ENCODE results near the gene MYO7A. TPM values are rescaled to one million over a fixed set of nuclear protein-coding genes. Genes with fewer than 3 reads are reported as not detected.

The MYO7A gene
- total and polyA plus RNA-seq, 3 experiments from 2014 or later, result 0.06 to 0.31 (median 0.20) TPM

- Histone ChIP-seq H3K9me3 (ENCODE audit: low read length) (no peaks in the 10 kb centered on the region), H3K27ac (ENCODE audit: low read depth, low read length) (no peak overlapping the region), H3K36me3 (ENCODE audit: insufficient read depth, low read length) (no peaks in the 10 kb centered on the region), H3K4me3 (ENCODE audit: low read length) (no peak overlapping the region), H3K27me3 (ENCODE audit: insufficient read depth, low read length, poor library complexity, severe bottlenecking) (no peaks in the 10 kb centered on the region), H3K4me1 (ENCODE audit: insufficient read depth, low read length) (no peaks in the 10 kb centered on the region)
- H3K4me3 Mint-ChIP-seq, result no peak overlapping the region
- POLR2A ChIA-PET, result no interaction called here
- H3K4me1 Mint-ChIP-seq, result no peaks in the 10 kb centered on the region
- no peaks in the 10 kb centered on the region for H3K9me3 Mint-ChIP-seq
- CTCF ChIA-PET, result no interaction called here
- H3K27ac Mint-ChIP-seq, result no peak overlapping the region
- H3K36me3 Mint-ChIP-seq, result no peaks in the 10 kb centered on the region
- DNase-seq, result peak in 1 of 5 donors; percentile 41
- H3K27me3 Mint-ChIP-seq, result no peaks in the 10 kb centered on the region
Observed at GRCh38 chr11:77201370-77201769, 73.3 kb downstream of the MYO7A start.

GRCh38 chr11:77201991-77202841, 74.2 kb downstream of the MYO7A start:
- CTCF ChIA-PET, result no interaction called here

GRCh38 chr11:77202941-77203900, 75.2 kb downstream of the MYO7A start:
- CTCF ChIA-PET, result no interaction called here
- Mint-ChIP-seq H3K4me3 (no peak overlapping the region), H3K36me3 (no peaks in the 10 kb centered on the region), H3K27ac (peak overlapping the region in 1 of 8 donors; percentile 27), H3K27me3 (peaks cover 0 to 2% of the 10 kb centered on the region in 2 donors), H3K4me1 (no peaks in the 10 kb centered on the region), H3K9me3 (no peaks in the 10 kb centered on the region)
- Histone ChIP-seq H3K27ac (ENCODE audit: low read depth, low read length) (no peak overlapping the region), H3K4me3 (ENCODE audit: low read length) (no peak overlapping the region), H3K27me3 (ENCODE audit: insufficient read depth, low read length, poor library complexity, severe bottlenecking) (no peaks in the 10 kb centered on the region), H3K9me3 (ENCODE audit: low read length) (no peaks in the 10 kb centered on the region), H3K36me3 (ENCODE audit: insufficient read depth, low read length) (no peaks in the 10 kb centered on the region), H3K4me1 (ENCODE audit: insufficient read depth, low read length) (no peaks in the 10 kb centered on the region)
- POLR2A ChIA-PET, result no interaction called here
- DNase-seq, result peak in 1 of 5 donors; percentile 34

More at GRCh38 chr11:77201991-77202841, 74.2 kb downstream of the MYO7A start:
- H3K4me1 ChIP-seq (ENCODE audit: insufficient read depth, low read length), result no peaks in the 10 kb centered on the region
- Mint-ChIP-seq H3K9me3 (no peaks in the 10 kb centered on the region), H3K27me3 (peaks cover 0 to 2% of the 10 kb centered on the region in 2 donors), H3K27ac (peak overlapping the region in 1 of 8 donors; percentile 47), H3K36me3 (no peaks in the 10 kb centered on the region), H3K4me1 (no peaks in the 10 kb centered on the region), H3K4me3 (no peak overlapping the region)
- no peaks in the 10 kb centered on the region for H3K9me3 ChIP-seq (ENCODE audit: low read length)
- POLR2A ChIA-PET, result interaction anchor here (0.6 kb wide), 1 partner anchor 155 kb away, joined by 3 read pairs; no protein-coding TSS in a partner anchor
- H3K27me3 ChIP-seq (ENCODE audit: insufficient read depth, low read length, poor library complexity, severe bottlenecking), result no peaks in the 10 kb centered on the region
- peak in 1 of 5 donors; percentile 38 for DNase-seq
- H3K4me3 ChIP-seq (ENCODE audit: low read length), result no peak overlapping the region
- no peak overlapping the region for H3K27ac ChIP-seq (ENCODE audit: low read depth, low read length)
- H3K36me3 ChIP-seq (ENCODE audit: insufficient read depth, low read length), result no peaks in the 10 kb centered on the region

- Histone ChIP-seq H3K27me3 (ENCODE audit: insufficient read depth, low read length, poor library complexity, severe bottlenecking) (no peaks in the 10 kb centered on the region), H3K4me1 (ENCODE audit: insufficient read depth, low read length) (no peaks in the 10 kb centered on the region), H3K36me3 (ENCODE audit: insufficient read depth, low read length) (no peaks in the 10 kb centered on the region), H3K4me3 (ENCODE audit: low read length) (no peak overlapping the region), H3K27ac (ENCODE audit: low read depth, low read length) (no peak overlapping the region), H3K9me3 (ENCODE audit: low read length) (no peaks in the 10 kb centered on the region)
- H3K4me1 Mint-ChIP-seq, result no peaks in the 10 kb centered on the region
- H3K27me3 Mint-ChIP-seq, result peaks cover 0 to 2% of the 10 kb centered on the region in 2 donors
- no peaks in the 10 kb centered on the region for H3K36me3 Mint-ChIP-seq
- peak in 1 of 5 donors; percentile 42 for DNase-seq
- no peak overlapping the region for H3K4me3 Mint-ChIP-seq
- H3K9me3 Mint-ChIP-seq, result no peaks in the 10 kb centered on the region
- POLR2A ChIA-PET, result no interaction called here
- peak overlapping the region in 1 of 8 donors; percentile 85 for H3K27ac Mint-ChIP-seq
- CTCF ChIA-PET, result interaction anchor here (1.6 kb wide), 1 partner anchor 76 kb away, joined by 4 read pairs; the partner anchor contains the start of gene MYO7A
Observed at GRCh38 chr11:77203901-77204753, 76.1 kb downstream of the MYO7A start.

- CTCF ChIA-PET, result interaction anchor here (1.6 kb wide), 1 partner anchor 77 kb away, joined by 4 read pairs; the partner anchor contains the start of gene MYO7A
- DNase-seq, result peak in 1 of 5 donors; percentile 8
Observed at GRCh38 chr11:77204754-77205466, 76.9 kb downstream of the MYO7A start.

GRCh38 chr11:77205467-77206263, 77.6 kb downstream of the MYO7A start:
- CTCF ChIA-PET, result interaction anchor here (1.6 kb wide), 1 partner anchor 78 kb away, joined by 4 read pairs; the partner anchor contains the start of gene MYO7A
- Mint-ChIP-seq H3K27me3 (peaks cover 0 to 2% of the 10 kb centered on the region in 2 donors), H3K36me3 (no peaks in the 10 kb centered on the region), H3K9me3 (no peaks in the 10 kb centered on the region), H3K4me1 (no peaks in the 10 kb centered on the region), H3K4me3 (no peak overlapping the region), H3K27ac (no peak overlapping the region)
- Histone ChIP-seq H3K27ac (ENCODE audit: low read depth, low read length) (no peak overlapping the region), H3K9me3 (ENCODE audit: low read length) (no peaks in the 10 kb centered on the region), H3K27me3 (ENCODE audit: insufficient read depth, low read length, poor library complexity, severe bottlenecking) (no peaks in the 10 kb centered on the region), H3K4me1 (ENCODE audit: insufficient read depth, low read length) (no peaks in the 10 kb centered on the region), H3K36me3 (ENCODE audit: insufficient read depth, low read length) (no peaks in the 10 kb centered on the region), H3K4me3 (ENCODE audit: low read length) (no peak overlapping the region)
- peak in 1 of 5 donors; percentile 33 for DNase-seq
- POLR2A ChIA-PET, result no interaction called here

More at GRCh38 chr11:77204754-77205466, 76.9 kb downstream of the MYO7A start:
- Histone ChIP-seq H3K27ac (ENCODE audit: low read depth, low read length) (no peak overlapping the region), H3K4me3 (ENCODE audit: low read length) (no peak overlapping the region), H3K4me1 (ENCODE audit: insufficient read depth, low read length) (no peaks in the 10 kb centered on the region), H3K36me3 (ENCODE audit: insufficient read depth, low read length) (no peaks in the 10 kb centered on the region), H3K27me3 (ENCODE audit: insufficient read depth, low read length, poor library complexity, severe bottlenecking) (no peaks in the 10 kb centered on the region), H3K9me3 (ENCODE audit: low read length) (no peaks in the 10 kb centered on the region)
- Mint-ChIP-seq H3K27me3 (peaks cover 0 to 2% of the 10 kb centered on the region in 2 donors), H3K36me3 (no peaks in the 10 kb centered on the region), H3K9me3 (no peaks in the 10 kb centered on the region), H3K27ac (no peak overlapping the region), H3K4me1 (no peaks in the 10 kb centered on the region), H3K4me3 (no peak overlapping the region)
- POLR2A ChIA-PET, result no interaction called here

Measured in CD8-positive, alpha-beta memory T cell (primary cell).